OCI-M2 (cell line): Measurements from ENCODE around the gene THTPA.

Experiments used
- DNase-seq: peaks from one replicate; lab custom pipeline; 2025; ENCODE audit not compliant: unreplicated experiment; lab: John Stamatoyannopoulos, UW

Gene THTPA, protein sequence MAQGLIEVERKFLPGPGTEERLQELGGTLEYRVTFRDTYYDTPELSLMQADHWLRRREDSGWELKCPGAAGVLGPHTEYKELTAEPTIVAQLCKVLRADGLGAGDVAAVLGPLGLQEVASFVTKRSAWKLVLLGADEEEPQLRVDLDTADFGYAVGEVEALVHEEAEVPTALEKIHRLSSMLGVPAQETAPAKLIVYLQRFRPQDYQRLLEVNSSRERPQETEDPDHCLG

DNA sequence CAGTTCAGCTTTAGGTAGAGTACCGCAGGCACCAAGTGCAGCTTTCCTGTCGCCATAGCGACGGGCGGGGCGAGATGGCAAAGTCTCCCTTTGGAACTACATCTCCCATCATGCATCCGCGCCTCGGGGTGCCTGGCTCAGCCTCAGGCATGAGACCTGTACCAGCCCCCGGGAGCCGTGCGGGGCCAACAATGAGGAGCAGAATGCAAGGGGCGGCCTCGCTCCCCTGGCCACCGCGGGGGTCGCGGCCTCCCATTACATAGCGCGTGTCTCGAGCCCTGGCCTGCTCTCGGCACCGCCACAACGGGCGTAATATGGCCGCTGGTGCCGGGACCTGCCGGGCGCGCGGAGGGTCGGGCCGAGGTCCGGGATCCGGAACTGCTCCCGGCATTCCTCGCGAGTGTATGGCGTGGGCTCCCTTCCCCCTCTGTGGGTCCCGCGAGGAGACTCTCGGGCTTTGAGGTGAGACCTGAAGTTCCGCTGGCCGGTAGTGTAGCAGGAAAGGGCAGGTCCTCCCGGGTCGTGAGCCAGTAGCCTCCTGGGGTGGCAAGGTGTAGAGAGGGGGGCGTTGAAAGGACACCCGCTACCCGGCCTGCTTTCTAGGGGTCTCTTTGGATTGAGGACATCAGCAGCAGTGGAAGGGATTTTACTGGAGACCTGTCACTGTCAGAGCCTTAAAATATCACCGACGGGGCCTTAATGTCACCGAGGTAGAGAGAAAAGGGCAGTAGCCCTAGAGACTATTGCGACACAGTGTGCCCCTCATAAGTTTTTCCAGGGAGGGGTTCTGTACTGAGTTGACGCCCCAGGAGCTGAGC, at the start of gene THTPA:
TSS of gene THTPA (plus strand) at position 390 of the 818 bp plus-strand sequence. CDS start 487 bp downstream, outside the sequence.
- peak; percentile 89 for DNase-seq

DNA sequence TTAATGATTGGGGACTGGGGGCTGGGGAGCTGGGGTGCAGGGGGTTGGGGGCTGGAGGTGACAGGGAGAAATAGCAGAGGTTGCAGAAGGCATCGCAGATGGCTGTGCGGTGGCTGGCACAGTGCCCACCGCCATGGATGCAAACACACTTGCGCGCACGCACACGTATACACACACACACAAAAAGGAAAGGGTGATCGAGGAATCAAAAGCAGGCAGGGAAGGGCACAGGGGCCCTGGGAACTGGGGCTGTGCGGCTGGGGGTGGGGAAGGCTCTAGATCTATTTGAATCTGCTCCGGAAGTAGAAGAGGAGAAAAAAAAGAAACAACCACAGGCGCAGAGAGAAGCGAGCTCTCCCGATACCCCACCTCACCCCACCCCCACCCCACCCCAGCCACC, 43.9 kb upstream of the THTPA start:
- no peak for DNase-seq

DNA sequence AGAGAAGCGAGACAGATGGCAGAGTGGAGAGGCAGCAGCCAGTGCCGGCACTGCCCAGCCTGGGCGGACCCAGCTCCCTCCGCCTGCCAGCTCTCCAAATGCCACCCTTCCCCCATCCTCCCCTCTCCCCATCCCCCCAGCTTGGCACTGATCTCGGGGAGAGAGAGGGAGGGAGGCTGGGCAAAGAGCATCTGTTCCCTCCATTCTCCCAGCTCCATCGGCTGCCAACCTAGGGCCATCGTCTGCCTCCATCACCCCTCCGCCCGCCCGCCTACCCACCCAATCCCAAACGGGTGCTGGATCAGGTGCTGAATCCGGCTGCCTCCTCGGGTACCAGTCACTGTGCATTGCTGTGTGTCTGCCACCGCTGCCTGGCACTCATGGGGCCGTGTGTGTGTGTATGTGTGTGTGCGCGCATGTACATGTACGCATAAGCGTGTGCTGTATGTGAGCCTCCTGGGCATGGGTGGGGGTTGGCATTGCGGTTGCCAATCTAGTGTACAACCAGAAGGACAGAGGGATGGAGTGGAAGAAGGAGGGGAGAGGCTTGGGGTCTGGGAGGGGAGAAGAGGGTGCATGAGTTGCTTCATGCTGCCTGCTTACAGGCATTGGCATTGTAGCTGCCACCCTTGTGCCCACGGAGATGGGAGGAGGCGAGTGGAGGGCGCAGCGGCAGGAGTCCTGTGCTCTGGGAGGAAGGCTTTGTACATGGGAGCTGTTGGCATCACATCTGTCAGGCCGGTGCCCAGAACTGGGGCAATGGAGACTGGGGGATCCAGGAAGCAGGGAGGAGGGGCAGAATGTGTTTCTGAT, 42.9 kb upstream of the THTPA start:
- DNase-seq: no peak

DNA sequence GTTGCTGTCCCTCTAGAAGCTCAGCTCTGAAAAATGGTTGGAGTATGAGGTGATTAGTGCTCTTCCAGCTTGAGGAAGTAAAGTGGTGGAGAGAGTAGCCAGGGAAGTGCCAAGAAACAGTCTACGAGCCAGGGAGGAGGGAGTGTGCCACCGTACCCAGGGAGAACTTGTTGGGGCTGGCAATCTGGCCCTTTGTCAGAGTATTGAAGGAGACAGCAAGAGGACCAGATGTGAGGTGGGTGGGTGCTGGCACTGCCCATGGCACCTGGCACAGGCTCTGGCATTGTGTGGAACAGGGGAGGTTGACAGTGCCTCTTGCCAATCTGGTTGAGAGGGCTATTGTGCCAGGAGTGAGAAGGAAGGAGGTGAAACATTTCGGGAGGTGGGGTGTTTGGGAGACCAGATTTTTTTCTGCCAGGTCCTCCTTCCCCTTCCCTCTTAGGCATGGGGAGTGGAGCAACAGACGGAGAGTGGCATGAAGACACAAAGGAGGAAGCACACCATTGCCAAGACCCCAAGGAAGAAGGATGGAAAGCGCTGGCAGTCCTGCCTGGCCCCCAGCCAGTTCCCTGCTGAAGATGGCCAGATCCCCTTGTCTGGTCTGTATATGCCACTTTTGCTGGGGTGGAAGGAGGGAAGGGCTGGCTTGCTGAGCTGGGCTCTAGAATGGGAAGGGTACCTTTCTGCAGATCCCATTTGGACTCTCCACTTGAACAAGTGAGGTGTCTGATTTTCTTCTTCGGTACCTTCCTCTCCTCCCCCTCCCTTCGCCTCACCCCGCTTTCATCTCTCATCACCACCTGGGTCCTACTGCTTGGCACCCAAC, 42.0 kb upstream of the THTPA start:
- no peak for DNase-seq

- DNase-seq: no peak
These were observed 41.5 kb upstream of the THTPA start for GRCh38 chr14:23514644-23514957.

GRCh38 chr14:23517650-23518326, 38.3 kb upstream of the THTPA start:
- DNase-seq: no peak

DNA sequence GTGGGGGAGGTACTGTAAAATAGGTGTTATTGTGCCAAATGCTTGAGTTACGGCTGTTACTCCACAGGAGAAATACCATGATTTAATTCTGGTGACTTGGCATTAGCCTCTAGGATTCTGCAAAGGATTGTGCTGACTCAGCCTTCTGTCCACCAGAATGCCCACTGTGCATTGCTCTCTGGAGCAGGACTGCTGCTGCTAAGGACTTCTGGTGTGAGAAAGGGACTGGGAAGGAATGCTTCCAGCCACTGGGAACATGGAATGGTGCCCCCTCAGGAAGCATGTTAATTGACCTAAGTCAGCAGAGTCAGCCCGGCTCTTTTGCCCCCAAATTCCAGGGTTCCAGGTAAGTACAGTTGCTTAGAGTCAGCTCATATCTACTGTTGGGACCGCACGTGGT, 37.4 kb upstream of the THTPA start:
- DNase-seq: no peak

GRCh38 chr14:23520899-23521533, 35.1 kb upstream of the THTPA start:
- no peak for DNase-seq

GRCh38 chr14:23521785-23522640, 34.1 kb upstream of the THTPA start:
- no peak for DNase-seq

DNA sequence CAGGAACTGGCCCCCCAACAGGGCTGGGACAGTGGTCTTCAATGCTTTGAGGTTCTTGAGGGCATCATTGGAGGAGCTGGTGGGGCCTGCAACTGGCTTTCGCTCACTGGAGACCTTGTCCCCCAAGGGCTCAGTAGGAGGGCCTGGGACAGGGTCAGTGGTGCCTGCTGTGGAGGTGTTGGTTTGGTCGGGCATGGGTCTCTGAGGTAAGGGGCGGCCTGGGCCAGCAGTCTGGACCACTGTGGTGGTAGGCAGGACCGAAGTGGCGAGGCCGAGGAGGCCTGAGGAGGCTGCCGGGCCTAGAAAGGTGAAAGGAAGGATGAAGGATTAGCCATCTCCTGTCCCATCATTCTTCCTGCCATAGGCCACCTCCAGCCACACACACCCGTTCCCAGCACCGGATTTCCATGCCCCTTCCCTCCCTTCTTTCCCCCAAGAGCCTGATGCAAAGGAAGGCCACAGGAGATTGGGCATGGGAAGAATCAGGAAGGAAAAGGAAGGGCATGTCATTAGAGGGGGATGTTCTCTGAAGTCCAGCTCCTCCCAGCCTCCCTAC, 33.4 kb upstream of the THTPA start:
- DNase-seq: no peak

DNA sequence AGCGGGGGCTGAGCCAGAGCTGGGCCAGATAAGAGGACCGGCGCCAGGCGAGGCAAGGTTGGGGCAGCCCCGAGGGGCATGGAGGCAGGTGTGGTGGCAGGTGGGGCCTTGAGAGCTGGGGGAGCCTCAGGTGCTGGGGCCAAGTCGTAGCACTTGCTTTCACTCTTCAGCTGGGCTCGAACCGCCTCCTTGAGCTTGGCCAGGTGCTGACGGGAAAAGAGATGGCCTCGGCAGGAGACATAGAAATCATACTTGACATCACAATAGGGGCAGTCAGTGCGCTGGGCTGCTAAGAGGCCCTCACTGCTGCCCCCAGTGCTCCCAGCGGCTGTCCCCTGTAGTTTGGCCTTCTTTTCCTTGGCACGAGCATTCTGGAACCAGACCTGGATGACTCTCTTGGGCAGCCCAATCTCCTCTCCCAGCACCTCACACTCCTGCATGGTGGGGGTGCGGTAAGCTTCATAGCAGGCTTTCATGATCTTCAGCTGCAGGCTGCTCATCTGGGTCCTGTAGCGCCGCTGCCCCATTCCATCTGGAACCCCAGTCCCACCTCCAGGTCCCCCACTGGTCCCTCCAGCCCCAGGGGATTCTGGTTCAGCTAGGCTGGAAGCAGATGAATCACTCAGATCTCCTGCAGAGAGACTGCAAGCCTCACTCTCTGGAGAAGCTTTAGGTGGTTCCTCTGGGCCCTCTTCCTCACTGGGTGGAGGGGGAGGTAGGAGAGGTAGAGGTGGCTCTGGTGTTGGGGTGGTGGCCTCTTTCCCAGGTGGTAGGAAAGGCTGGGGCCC, 32.6 kb upstream of the THTPA start:
- DNase-seq: no peak

DNA sequence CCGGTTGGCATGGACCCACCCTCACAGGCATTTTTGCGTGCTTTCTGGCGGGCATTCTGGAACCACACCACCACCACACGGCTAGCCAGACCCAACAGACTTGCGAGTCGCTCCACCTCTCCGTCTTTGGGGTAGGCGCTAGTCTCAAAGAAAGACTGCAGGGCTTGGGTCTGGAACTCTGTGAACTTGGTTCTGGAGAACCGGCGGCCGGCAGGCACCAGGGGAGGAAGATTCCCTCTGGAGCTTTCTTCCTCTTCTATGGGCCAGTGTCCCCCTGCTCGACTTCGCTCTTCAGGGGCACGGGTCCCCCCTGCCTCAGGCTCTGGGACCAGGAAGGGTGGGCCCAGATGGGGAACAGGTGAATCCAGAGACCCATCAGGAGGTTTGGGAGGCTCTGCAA, 31.1 kb upstream of the THTPA start:
- no peak for DNase-seq

DNA sequence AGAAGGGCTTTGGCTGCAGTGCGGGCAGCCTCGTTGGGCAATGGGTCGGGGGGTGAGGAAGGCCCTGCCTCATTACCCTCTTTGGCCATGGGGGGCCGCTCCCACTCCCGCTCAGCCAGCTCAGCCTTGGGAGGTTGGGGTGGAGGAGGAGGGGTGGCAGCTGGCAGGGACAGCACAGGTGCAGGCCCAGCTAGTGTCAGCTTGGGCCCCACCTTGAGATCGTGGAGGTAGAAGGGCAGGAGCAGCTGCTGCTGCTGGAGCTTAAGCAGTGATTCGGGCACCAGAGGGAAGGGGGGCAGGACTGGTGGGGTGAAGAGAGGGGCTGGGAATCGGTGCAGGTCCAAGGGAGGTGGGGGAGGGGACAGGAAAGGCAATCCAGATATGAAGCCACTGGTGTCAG, 30.5 kb upstream of the THTPA start:
- no peak for DNase-seq

DNA sequence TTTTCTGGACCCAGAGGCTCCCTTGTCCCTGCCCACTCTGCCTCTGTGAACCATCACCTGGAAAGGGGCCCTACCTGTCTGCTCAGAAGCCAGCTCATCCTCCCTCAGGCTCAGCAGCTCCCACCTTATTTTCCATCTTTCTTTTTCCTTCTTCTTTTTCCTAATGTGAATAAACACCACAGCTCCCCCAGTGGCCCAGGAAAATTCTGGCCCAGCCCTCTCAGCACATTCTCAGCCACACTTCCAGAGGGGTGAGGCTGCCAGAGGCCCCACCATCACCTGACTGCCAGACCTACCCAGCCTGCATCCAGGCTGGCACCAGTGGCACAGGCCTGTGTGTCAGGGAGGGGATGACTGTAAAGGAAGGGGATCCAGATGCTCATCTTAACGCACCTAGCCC, 27.5 kb upstream of the THTPA start:
- no peak for DNase-seq

- DNase-seq: no peak
These were observed 27.1 kb upstream of the THTPA start for GRCh38 chr14:23529016-23529415.

GRCh38 chr14:23530375-23531055, 25.6 kb upstream of the THTPA start:
- DNase-seq: no peak

DNA sequence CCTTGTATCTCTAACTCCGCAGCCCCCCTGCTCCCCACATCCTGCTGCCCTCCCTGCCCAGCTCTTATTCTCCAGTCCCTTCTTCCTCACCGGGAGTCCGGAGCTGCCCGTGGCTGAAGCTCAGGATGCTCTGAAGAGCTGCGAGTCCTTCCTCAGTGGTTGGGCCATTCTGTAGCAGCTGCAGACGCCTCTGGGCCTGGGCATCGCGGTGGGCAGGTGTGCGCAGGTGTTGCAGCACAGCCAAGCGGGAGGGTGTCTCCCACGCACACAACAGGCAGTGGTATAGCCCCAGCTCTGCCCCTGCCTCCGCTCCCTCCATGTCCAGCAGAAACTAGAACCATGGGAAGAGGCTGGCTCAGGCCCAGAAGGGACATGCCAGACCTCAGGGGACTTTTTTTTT, 24.7 kb upstream of the THTPA start:
- DNase-seq: no peak
